Measurements from ENCODE around the gene PSMF1. TPM values are rescaled to one million over a fixed set of nuclear protein-coding genes. Genes with fewer than 3 reads are reported as not detected.

PSMF1 gene
- total and polyA plus RNA-seq, 2 donors (not counting 1 experiment from before 2014, with no cell fraction given), result 26.4 to 141 TPM

DNA sequence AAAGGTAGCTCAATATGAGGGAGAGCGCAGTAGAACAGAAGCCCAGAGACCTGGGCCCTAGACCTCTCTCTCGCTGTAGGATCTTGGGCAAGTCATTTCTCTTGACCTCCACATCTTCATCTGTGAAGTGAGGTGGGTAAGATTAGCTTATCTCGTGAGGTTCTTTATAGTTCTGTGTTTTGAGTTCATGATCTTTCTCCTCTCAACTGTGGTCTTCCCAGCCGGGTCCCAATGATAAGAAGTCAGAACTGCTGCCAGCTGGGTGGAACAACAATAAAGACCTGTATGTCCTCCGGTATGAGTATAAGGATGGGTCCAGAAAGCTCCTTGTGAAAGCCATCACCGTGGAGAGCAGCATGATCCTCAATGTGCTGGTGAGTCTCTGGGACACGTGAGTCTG, 6.9 kb downstream of the PSMF1 start:
- no peak overlapping the region for H3K9ac ChIP-seq (ENCODE audit: insufficient read depth, low read length)
- DNase-seq (ENCODE audit: low read depth in 2 of 2), result no peak
- no peaks in the 10 kb centered on the region for H3K27me3 ChIP-seq (ENCODE audit: control insufficient read depth, insufficient read depth, low read length)
- peaks cover 39% of the 10 kb centered on the region for H3K79me2 ChIP-seq (ENCODE audit: control insufficient read depth, insufficient read depth, low read length)
- H3K4me3 ChIP-seq (replicated peaks in 1 of 4; ENCODE audit: control extremely low read depth in 1 of 4, insufficient read depth in 1 of 4, low read depth in 3 of 4, low read length in 4 of 4), result no peak overlapping the region
- no peak overlapping the region for H3K4me2 ChIP-seq (ENCODE audit: extremely low read depth, insufficient read depth, low read length)
- peaks cover 9% of the 10 kb centered on the region for H3K4me1 ChIP-seq (ENCODE audit: control insufficient read depth, extremely low read depth, insufficient read depth, low read length)
- peaks cover 11% of the 10 kb centered on the region for H3K36me3 ChIP-seq (ENCODE audit: control insufficient read depth, insufficient read depth, low read length)
- no peaks in the 10 kb centered on the region for H4K20me1 ChIP-seq (ENCODE audit: control insufficient read depth, extremely low read depth, insufficient read depth, low read length)
- no peak for TF ChIP-seq EZH2 (IDR thresholded peaks at IDR 0.05; ENCODE audit: low read length, missing control alignments)
- TF ChIP-seq, protein P1, sequence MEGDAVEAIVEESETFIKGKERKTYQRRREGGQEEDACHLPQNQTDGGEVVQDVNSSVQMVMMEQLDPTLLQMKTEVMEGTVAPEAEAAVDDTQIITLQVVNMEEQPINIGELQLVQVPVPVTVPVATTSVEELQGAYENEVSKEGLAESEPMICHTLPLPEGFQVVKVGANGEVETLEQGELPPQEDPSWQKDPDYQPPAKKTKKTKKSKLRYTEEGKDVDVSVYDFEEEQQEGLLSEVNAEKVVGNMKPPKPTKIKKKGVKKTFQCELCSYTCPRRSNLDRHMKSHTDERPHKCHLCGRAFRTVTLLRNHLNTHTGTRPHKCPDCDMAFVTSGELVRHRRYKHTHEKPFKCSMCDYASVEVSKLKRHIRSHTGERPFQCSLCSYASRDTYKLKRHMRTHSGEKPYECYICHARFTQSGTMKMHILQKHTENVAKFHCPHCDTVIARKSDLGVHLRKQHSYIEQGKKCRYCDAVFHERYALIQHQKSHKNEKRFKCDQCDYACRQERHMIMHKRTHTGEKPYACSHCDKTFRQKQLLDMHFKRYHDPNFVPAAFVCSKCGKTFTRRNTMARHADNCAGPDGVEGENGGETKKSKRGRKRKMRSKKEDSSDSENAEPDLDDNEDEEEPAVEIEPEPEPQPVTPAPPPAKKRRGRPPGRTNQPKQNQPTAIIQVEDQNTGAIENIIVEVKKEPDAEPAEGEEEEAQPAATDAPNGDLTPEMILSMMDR (conservative IDR thresholded peaks at IDR 0.05 in 1 of 2, IDR thresholded peaks at IDR 0.05 in 1 of 2; ENCODE audit: low read depth in 1 of 2, low read length in 2 of 2), result no peak
- no peak overlapping the region for H2AFZ ChIP-seq (ENCODE audit: low read length)
- H3K27ac ChIP-seq (ENCODE audit: insufficient read depth, low read length), result no peak overlapping the region
- no peaks in the 10 kb centered on the region for H3K9me3 ChIP-seq (ENCODE audit: control insufficient read depth, insufficient read depth, low read depth, low read length)

DNA sequence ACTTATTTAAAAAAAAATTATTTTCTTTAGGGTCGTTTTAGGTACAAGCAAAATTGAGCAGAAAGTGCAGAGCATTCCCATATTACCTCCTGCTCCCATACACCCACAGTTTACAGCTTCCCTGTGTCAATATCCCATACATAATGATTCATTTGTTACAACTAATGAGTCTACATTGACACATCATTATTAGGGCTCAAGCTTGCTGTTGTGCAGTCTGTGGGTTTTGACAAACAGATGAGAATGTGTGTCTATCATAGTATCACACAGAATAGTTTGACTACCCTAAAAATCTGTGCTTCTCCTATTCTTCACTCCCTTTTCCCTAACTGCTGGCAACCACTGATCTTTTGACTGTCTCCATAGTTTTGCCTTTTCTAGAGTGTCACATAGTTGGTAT, 9.4 kb downstream of the PSMF1 start:
- Histone ChIP-seq H3K4me2 (ENCODE audit: extremely low read depth, insufficient read depth, low read length) (no peak overlapping the region), H3K79me2 (ENCODE audit: control insufficient read depth, insufficient read depth, low read length) (peaks cover 23% of the 10 kb centered on the region)

DNA sequence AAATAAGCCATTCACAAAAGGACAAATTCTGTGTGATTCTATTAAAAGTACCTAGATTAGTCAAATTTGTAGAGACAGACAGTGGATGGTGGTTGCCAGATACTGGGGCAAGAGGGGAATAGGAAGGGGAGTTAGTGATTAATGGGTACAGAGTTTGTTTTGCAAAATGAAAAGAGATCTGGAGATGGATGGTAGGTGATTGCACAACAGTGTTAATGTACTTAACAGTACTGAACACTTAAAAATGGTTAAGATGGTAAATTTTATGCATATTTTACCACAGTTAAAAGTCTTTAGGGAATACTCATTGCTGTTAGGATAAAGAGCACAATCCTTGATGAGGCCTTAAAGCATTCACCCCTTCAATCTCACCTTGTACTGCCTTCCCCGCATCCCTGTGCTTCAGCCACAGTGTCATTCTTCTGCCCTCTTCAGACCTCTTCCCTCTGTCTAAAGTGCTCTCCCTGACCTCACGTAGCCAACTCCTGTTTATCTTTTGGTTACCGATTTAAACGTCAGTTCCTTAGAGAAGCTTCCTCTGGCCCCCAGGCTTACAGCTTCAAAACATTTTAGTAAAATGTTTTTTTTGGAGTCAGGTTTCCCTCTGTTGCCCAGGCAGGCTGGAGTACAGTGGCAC, 11.8 kb downstream of the PSMF1 start:
- no peaks in the 10 kb centered on the region for H3K9me3 ChIP-seq (ENCODE audit: control insufficient read depth, insufficient read depth, low read depth, low read length)
- no peak overlapping the region for H3K4me3 ChIP-seq (replicated peaks in 1 of 4; ENCODE audit: control extremely low read depth in 1 of 4, insufficient read depth in 1 of 4, low read depth in 3 of 4, low read length in 4 of 4)
- peaks cover 11% of the 10 kb centered on the region for H3K79me2 ChIP-seq (ENCODE audit: control insufficient read depth, insufficient read depth, low read length)
- peaks cover 17% of the 10 kb centered on the region for H3K36me3 ChIP-seq (ENCODE audit: control insufficient read depth, insufficient read depth, low read length)
- no peak overlapping the region for H2AFZ ChIP-seq (ENCODE audit: low read length)
- H3K4me1 ChIP-seq (ENCODE audit: control insufficient read depth, extremely low read depth, insufficient read depth, low read length), result no peaks in the 10 kb centered on the region
- H4K20me1 ChIP-seq (ENCODE audit: control insufficient read depth, extremely low read depth, insufficient read depth, low read length), result no peaks in the 10 kb centered on the region
- no peak overlapping the region for H3K27ac ChIP-seq (ENCODE audit: insufficient read depth, low read length)
- H3K4me2 ChIP-seq (ENCODE audit: extremely low read depth, insufficient read depth, low read length), result no peak overlapping the region
- no peaks in the 10 kb centered on the region for H3K27me3 ChIP-seq (ENCODE audit: control insufficient read depth, insufficient read depth, low read length)
- DNase-seq (ENCODE audit: low read depth in 2 of 2), result no peak
- no peak overlapping the region for H3K9ac ChIP-seq (ENCODE audit: insufficient read depth, low read length)
- TF ChIP-seq, protein P1 (conservative IDR thresholded peaks at IDR 0.05 in 1 of 2, IDR thresholded peaks at IDR 0.05 in 1 of 2; ENCODE audit: low read depth in 1 of 2, low read length in 2 of 2), result no peak
- no peak for TF ChIP-seq EZH2 (IDR thresholded peaks at IDR 0.05; ENCODE audit: low read length, missing control alignments)

More for the DNA sequence above, 9.4 kb downstream of the PSMF1 start:
- Histone ChIP-seq H3K27ac (ENCODE audit: insufficient read depth, low read length) (no peak overlapping the region), H3K9me3 (ENCODE audit: control insufficient read depth, insufficient read depth, low read depth, low read length) (no peaks in the 10 kb centered on the region), H3K4me3 (replicated peaks in 1 of 4; ENCODE audit: control extremely low read depth in 1 of 4, insufficient read depth in 1 of 4, low read depth in 3 of 4, low read length in 4 of 4) (no peak overlapping the region), H3K36me3 (ENCODE audit: control insufficient read depth, insufficient read depth, low read length) (peaks cover 9% of the 10 kb centered on the region), H3K27me3 (ENCODE audit: control insufficient read depth, insufficient read depth, low read length) (no peaks in the 10 kb centered on the region), H3K4me1 (ENCODE audit: control insufficient read depth, extremely low read depth, insufficient read depth, low read length) (no peaks in the 10 kb centered on the region), H4K20me1 (ENCODE audit: control insufficient read depth, extremely low read depth, insufficient read depth, low read length) (no peaks in the 10 kb centered on the region), H3K9ac (ENCODE audit: insufficient read depth, low read length) (no peak overlapping the region), H2AFZ (ENCODE audit: low read length) (no peak overlapping the region)
- no peak for DNase-seq (ENCODE audit: low read depth in 2 of 2)
- no peak for TF ChIP-seq EZH2 (IDR thresholded peaks at IDR 0.05; ENCODE audit: low read length, missing control alignments)
- TF ChIP-seq, protein P1 (conservative IDR thresholded peaks at IDR 0.05 in 1 of 2, IDR thresholded peaks at IDR 0.05 in 1 of 2; ENCODE audit: low read depth in 1 of 2, low read length in 2 of 2), result no peak

Data from fibroblast of lung (primary cell).